LoVo (cell line): ENCODE data around the gene NPY2R.

Experiments used
- DNase-seq: peaks from one replicate; pipeline ENCODE4 v3.0.0-alpha.2; 2016; ENCODE audit warnings: low spot score

Gene NPY2R

GRCh38 chr4:155249016-155249566, 40.7 kb downstream of the NPY2R start:
- DNase-seq: no peak

- no peak for DNase-seq
Observed at GRCh38 chr4:155252327-155252726, 43.9 kb downstream of the NPY2R start.

GRCh38 chr4:155263480-155263879, 55.0 kb downstream of the NPY2R start:
- no peak for DNase-seq

- DNase-seq: no peak
Observed at GRCh38 chr4:155265113-155265512, 56.7 kb downstream of the NPY2R start.
